ENCODE measurements around the gene NXPE3. TPM values are rescaled to one million over a fixed set of nuclear protein-coding genes. Genes with fewer than 3 reads are reported as not detected.

Gene NXPE3
- total and polyA plus RNA-seq, 2 of the 8 experiments (the other 6 are each of a cell fraction or from before 2014, with no cell fraction given): 10.9 to 22.7 TPM

DNA sequence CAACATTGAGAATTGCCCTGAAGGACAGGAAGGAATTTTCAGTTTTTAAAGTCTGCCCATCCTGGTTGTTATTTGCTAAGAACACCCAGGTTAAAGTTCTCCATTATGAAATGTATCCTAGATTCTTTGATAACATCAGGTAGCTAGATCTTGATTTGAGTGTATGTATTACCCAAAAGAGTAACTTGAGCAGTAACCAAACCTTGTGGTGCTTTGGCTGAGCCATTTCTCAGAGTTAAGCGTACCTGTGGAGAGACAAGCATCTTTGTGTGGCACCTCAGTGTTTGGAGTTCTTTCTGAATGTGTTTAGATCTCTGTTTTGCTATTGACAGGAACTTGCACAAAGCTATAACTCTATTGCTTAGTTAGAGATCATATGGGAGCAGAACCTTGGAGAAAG, 34.2 kb upstream of the NXPE3 start:
- H3K27ac ChIP-seq (ENCODE audit: low read depth, low read length): no peak overlapping the region
- ChIA-PET POLR2A (ENCODE audit: partially characterized antibody) (no interaction called here), CTCF (ENCODE audit: partially characterized antibody) (no interaction called here)
- peaks cover 0 to 4% (median 1%) of the 10 kb centered on the region in 4 experiments; a peak in 2 of 8 replicates for H3K36me3 ChIP-seq (ENCODE audit: control insufficient read depth in 2 of 4, insufficient read depth in 4 of 4, low read length in 3 of 4)
- 33% methylated on average over 1 of the region's 1 CpG; no CpG with 5 or more reads in 1 of the 2 experiments for WGBS, 2 experiments (ENCODE audit: extremely low coverage in 1 of 2, insufficient coverage in 1 of 2, insufficient read length in 1 of 2, insufficient replicate concordance in 2 of 2, low coverage in 1 of 2, low lambda C conversion rate in 2 of 2, missing lambda C conversion rate in 1 of 2)
- H2BK5ac ChIP-seq (ENCODE audit: low read depth, low read length): no peak overlapping the region
- no peak overlapping the region for H4K8ac ChIP-seq (ENCODE audit: extremely low read depth, insufficient read depth, low read length)
- no peak overlapping the region for H3K4me3 ChIP-seq (ENCODE audit: extremely low read depth in 1 of 4, insufficient read depth in 2 of 4, low read depth in 3 of 4, low read length in 4 of 4)
- TF ChIP-seq HDAC2 (IDR thresholded peaks at IDR 0.05; ENCODE audit: borderline replicate concordance in 1 of 2, low read depth in 2 of 2, low read length in 2 of 2) (no peak), POU5F1 (IDR thresholded peaks at IDR 0.05; ENCODE audit: low read depth, low read length) (no peak), SRF (IDR thresholded peaks at IDR 0.05; ENCODE audit: low read depth, low read length) (no peak), EP300 (IDR thresholded peaks at IDR 0.05; ENCODE audit: borderline replicate concordance in 1 of 2, low read depth in 2 of 2, low read length in 2 of 2) (no peak), FOSL1 (IDR thresholded peaks at IDR 0.05; ENCODE audit: insufficient read depth, low read depth, low read length) (no peak)
- no peak overlapping the region for H3K9ac ChIP-seq (replicated peaks in 1 of 4; ENCODE audit: extremely low read depth in 1 of 4, low read depth in 3 of 4, low read length in 3 of 4)
- H3K79me1 ChIP-seq (ENCODE audit: low read depth, low read length): no peaks in the 10 kb centered on the region
- H3K23ac ChIP-seq (ENCODE audit: insufficient read length): no peak overlapping the region
- H4K5ac ChIP-seq (ENCODE audit: insufficient read length, low read depth, low read length): no peak overlapping the region
- no peak overlapping the region for H2AK5ac ChIP-seq (ENCODE audit: low read depth, low read length)
- no peaks in the 10 kb centered on the region for H3K23me2 ChIP-seq (ENCODE audit: low read depth, low read length)
- H2BK15ac ChIP-seq (ENCODE audit: low read length): no peak overlapping the region
- no peaks in the 10 kb centered on the region for H3K4me1 ChIP-seq (replicated peaks in 1 of 4; ENCODE audit: control insufficient read depth in 3 of 4, insufficient read depth in 4 of 4, low read length in 3 of 4)
- H3K9me3 ChIP-seq (ENCODE audit: insufficient read depth in 2 of 2, low read depth in 1 of 2, low read length in 1 of 2): no peaks in the 10 kb centered on the region
- no peak overlapping the region for H3K4me2 ChIP-seq (ENCODE audit: insufficient read depth in 1 of 2, low read depth in 2 of 2, low read length in 2 of 2)
- no peak overlapping the region for H3K18ac ChIP-seq (ENCODE audit: extremely low read depth, low read length)
- H3K79me2 ChIP-seq (ENCODE audit: control insufficient read depth in 1 of 2, insufficient read depth in 2 of 2, low read length in 2 of 2): no peaks in the 10 kb centered on the region
- H3K56ac ChIP-seq (replicated peaks; ENCODE audit: insufficient read length, low read depth, low read length): no peak overlapping the region
- no peak overlapping the region for H3K4ac ChIP-seq (replicated peaks; ENCODE audit: insufficient read length, low read depth, low read length)
- no peak for DNase-seq (ENCODE audit: low read depth in 1 of 2, low spot score in 2 of 2)
- no peak overlapping the region for H2BK20ac ChIP-seq (ENCODE audit: low read length)
- no peaks in the 10 kb centered on the region for H3K27me3 ChIP-seq (replicated peaks in 1 of 4; ENCODE audit: control insufficient read depth in 3 of 4, extremely low read depth in 1 of 4, insufficient read depth in 3 of 4, low read length in 3 of 4)
- no peak overlapping the region for H4K91ac ChIP-seq (replicated peaks; ENCODE audit: insufficient read length, low read length)
- FAIRE-seq: no peak
- H2BK12ac ChIP-seq (ENCODE audit: low read depth, low read length): no peak overlapping the region
- no peak overlapping the region for H2AFZ ChIP-seq (ENCODE audit: low read length)
- no peak overlapping the region for H3K14ac ChIP-seq (ENCODE audit: insufficient read length)
- no peak overlapping the region for H2BK120ac ChIP-seq (replicated peaks; ENCODE audit: low read depth, low read length)
- no peaks in the 10 kb centered on the region for H4K20me1 ChIP-seq (replicated peaks in 1 of 2; ENCODE audit: control insufficient read depth in 1 of 2, insufficient read depth in 2 of 2, low read length in 2 of 2)
